Measurements from ENCODE around the gene TTC7B.

TTC7B gene

GRCh38 chr14:90641615-90642243, 174.5 kb downstream of the TTC7B start:
- peak; percentile 8 to 53 for DNase-seq

DNA sequence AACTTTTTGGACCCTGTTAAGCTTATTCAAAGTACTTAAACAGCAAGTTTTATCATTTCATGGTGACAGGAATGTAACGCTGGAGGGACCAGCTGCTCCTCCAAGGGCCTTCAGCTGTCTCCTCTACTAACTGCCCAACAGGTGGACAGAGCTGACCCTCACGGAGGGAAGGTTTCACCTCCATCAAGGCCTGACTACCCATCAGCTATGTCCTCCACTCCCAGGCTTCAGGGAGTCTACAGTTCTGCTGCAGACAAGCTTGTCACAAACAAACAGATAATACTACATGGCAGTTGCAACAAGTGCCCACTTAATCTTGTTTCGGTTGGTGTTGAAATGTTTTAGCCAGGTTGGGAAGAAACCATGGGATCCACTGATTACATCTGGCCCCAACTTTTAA, 175.1 kb downstream of the TTC7B start:
- no peak for DNase-seq

DNA sequence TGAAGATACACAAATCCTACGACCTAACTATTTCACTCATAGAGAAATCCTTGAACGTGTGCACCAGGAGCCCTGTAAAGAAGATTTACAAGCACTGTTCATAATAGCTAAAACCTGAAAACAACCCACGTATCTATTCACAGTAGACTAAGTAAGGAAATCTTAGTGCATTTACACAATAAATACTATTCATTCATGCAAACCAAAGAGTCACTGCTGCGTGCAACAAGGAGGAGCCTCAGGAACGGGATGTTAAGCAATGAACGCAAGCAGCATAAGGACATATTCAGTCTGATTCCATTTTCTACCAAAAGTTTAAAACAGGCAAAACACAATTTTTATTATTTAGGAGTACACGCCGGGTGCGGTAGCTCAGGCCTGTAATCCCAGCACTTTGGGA, 176.6 kb downstream of the TTC7B start:
- DNase-seq = no peak

GRCh38 chr14:90632871-90633270, 183.4 kb downstream of the TTC7B start:
- peak; percentile 8 to 52 for DNase-seq

GRCh38 chr14:90632451-90632850, 183.8 kb downstream of the TTC7B start:
- peak; percentile 79 to 90 for DNase-seq

DNA sequence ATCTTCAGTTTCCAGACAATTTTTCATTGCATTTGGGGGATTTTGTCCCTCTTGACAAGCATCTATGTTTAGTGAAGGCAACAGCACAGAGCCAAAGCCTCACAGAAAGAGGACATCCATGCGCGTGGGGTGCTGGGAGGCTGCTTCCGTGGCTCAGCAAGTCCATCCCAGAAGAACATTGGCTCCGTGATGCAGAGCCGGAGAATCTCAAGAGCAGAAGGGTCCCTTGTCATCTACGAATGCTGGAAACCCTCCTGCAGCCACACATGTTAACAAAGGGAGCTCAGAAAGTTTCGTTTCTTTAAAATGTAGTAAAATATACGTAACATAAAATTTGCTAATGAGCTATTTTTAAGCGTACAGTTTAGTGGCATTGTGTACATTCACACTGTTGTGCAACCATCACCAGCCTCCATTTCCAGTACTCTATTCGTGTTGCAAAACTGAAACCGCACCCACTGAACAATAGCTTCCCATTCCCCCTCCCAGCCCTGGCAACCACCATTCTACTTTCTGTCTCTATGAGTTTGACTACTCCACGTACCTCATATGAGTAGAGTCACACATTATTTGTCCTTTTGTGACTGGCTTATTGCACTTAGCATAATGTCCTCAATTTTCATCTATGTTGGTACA, 185.9 kb downstream of the TTC7B start:
- no peak for DNase-seq

GRCh38 chr14:90629471-90629870, 186.8 kb downstream of the TTC7B start:
- no peak for DNase-seq

GRCh38 chr14:90628825-90629224, 187.4 kb downstream of the TTC7B start:
- no peak for DNase-seq

- DNase-seq = peak in 1 of 2 experiments; percentile 60
Measured at GRCh38 chr14:90627478-90627877, 188.8 kb downstream of the TTC7B start.

DNA sequence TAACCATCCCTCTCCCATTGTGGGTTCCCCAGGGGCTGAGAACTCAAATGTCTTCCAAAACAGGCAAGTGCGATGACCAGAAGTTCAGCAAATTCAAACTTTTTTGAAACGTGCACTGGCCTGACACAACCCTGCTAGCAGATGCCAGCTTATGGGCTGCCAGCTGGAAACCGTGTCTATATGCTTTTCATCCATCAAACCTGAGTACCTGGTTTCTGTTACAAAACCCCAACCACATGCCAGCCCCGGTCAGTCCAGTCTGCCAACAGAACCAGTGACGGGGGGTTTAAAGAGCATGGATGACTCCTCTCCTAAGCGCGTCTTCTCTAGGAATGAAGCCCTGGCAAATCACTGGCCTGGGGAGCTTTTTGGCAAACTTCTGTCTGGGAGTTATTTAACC, 189.7 kb downstream of the TTC7B start:
- peak; percentile 49 to 79 for DNase-seq

DNA sequence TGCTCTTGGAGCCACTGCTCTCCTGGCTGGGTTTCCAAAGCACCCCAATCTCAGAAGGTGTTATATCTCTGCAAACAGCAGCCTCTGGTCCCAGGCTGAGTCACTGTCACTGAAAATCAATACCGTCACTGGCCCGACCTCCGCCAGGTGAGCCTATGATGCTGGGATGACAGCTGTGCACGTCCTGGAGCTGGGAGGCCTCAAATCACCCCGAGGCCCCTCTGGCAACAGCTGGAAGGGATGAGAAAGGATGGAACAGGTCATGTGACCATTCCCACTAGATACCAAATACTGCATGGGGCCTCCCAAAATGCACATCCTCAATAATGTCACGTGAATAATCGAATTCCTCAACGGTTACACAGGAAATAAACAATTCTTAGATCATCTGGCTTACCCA, 190.8 kb downstream of the TTC7B start:
- peak; percentile 73 to 90 for DNase-seq

GRCh38 chr14:90624732-90625400, 191.4 kb downstream of the TTC7B start:
- DNase-seq = peak; percentile 99 to 100

DNA sequence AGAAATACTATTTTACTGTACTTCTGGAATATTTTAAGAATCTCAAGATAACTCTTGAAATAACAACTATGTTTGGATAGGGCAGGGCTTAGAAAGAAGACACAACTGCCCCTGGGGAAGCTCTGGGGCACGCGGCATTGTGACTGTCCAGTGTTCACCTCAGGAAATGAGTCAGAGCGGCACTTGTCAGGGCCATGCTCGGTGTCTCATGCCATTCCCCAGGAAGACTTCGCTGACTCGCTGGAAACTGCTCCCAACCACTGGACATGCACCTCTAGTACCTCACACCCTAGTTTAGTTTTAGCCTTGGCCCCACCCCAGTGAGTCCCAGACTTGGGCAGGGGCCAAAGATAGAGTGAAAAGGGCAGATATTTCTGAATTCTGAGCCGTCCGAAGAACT, 192.0 kb downstream of the TTC7B start:
- DNase-seq = no peak

DNA sequence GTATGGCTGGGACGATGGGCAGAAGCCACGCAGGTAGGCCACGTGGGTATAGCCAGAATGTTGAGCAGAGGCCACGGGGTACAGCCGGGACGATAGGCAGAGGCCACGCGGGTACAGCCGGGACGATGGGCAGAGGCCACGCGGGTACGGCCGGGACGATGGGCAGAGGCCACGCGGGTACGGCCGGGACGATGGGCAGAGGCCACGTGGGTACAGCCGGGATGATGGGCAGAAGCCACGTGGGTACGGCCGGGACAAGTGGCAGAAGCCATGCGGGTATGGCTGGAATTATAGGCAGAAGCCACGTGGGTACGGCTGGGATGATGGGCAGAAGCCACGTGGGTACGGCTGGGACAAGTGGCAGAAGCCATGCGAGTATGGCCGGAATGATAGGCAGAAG, 195.0 kb downstream of the TTC7B start:
- no peak for DNase-seq

- no peak for DNase-seq
Measured at GRCh38 chr14:90620568-90621077, 195.6 kb downstream of the TTC7B start.

- DNase-seq = no peak
Measured at GRCh38 chr14:90619911-90620310, 196.3 kb downstream of the TTC7B start.

DNA sequence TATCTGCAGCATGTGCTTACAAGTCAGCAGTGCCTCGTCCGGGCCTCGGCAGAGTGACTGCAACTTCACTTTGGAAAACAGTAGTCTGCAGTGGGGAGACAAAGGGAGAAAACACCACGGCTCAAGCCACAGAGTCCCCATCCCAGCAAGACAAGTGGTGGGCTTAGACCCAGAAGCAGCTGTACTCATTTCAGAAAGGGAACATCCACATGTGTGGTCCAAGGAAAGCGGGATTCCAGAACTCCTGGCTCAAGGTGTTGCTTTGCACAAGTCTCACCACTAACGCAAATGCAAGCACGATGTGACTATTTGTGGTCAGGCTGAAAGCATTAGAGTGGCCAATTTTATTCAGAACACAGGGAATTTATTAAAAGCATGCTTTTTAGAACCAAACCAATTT, 198.3 kb downstream of the TTC7B start:
- DNase-seq = no peak

DNA sequence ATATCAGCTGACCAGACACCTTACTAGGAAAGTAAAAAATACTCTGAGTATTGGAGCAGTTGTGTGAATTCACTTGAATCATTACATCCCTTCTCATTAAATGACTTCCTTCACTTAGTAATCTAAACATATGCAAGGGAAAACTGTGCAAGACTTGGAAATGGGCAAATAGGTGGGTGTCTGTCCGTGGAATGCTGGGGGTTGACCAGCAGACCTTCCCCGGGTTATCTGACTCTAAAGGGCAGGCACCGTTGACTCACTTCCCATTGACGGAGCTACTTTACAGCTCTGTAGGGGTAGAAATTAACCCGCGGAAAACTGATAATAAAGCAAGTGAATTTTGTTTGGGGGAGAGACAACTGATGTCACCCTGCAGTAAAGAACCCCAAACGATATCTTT, 199.3 kb downstream of the TTC7B start:
- no peak for DNase-seq

DNA sequence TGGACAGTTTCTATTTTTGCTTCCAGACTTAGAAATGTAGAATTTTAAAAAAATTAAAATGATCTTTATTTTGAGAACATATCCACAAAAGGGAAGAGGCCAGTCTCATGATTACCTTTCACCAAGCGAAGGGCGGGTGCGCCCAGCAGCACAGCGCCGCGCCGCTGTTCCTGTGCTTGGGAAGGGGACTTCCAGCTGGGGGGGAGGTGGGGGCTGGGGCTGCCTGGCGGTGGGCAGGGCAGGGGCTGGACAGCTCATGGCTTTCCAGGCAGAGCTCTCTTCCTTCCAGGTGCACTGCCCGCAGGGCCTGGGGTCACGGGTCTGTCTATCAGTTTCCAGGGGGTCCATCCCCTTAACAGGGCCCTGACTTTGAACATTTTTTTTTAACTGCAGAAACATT, 199.9 kb downstream of the TTC7B start:
- no peak for DNase-seq

DNA sequence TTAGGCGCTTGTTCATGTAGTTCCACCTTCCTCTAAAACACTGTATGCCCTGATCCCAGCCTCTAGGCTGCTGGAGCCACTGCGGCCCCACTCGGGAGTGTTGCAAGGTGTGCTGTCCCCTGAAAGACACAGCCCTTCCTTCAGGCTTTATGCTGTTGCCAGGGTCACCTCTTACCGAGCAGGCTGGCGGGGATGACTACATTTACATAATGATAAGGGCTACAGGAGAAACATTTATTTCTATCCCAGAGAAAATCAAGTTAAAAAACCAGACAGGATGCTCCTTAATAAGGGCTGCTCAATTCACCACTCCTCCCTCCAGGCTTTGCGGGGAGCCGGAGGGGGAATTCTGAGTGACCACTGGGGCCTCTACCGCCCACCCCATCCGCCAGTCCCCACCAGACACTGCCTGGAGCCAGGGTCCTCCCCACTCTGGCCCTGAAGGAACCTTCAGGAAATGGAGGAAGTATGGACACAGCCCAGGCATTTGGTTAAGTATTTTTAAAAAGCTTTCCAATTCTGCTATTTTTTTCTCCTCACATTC, 200.6 kb downstream of the TTC7B start:
- DNase-seq = no peak

GRCh38 chr14:90614696-90615516, 201.3 kb downstream of the TTC7B start:
- no peak for DNase-seq

DNA sequence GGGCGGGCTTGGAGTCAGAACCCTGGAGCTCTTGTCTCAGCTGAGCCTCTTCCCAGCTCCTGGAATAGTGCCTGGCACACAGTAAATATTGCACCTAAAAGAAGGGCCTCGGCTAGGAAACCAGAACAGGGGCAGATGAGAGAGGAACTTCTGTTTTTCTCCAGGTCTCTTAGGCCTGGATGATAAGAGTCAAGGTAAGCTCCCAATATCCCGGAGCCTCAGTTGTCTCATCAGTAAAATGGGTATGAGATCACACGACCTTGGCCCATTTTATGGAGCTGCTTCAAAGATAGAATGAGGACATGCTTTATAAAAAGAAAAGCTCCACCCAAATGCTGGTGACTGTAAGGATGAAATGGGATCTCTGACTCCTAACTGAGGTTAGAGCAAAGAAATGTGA, 202.2 kb downstream of the TTC7B start:
- no peak for DNase-seq

DNA sequence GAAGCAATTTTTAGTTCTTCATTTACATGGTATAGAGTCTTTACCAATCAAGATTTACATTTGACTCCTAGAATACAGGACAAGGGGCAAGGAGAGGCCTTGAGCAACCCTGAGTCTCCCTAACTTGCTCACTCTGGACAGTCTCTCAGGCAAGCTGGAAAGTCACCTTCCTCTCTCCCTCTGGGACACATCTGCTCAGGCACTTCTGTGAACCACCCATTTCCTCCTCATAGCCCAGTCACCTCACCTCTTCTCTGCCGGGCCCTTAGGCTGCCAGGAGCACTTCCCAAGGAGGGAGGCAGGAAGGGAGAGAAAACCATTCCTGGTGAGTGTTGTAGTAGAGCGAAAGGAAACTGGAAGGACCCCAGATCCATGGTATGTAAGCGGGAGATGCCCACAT, 202.8 kb downstream of the TTC7B start:
- DNase-seq = no peak
